AG09319 (cell line): ENCODE data around the gene CRISP3.

Experiments used
- DNase-seq: peaks from one replicate; pipeline ENCODE4 v3.0.0-alpha.2; 2010; ENCODE audit warnings: low read depth; ENCODE audit errors: extremely low read depth
- TF ChIP-seq, protein P1 (sequence below): IDR thresholded peaks from 2 replicates; pipeline ENCODE4 v1.5.1; 2011; ENCODE audit warnings: low read depth, mild to moderate bottlenecking, inconsistent platforms, low read length, moderate library complexity

Gene CRISP3

DNA sequence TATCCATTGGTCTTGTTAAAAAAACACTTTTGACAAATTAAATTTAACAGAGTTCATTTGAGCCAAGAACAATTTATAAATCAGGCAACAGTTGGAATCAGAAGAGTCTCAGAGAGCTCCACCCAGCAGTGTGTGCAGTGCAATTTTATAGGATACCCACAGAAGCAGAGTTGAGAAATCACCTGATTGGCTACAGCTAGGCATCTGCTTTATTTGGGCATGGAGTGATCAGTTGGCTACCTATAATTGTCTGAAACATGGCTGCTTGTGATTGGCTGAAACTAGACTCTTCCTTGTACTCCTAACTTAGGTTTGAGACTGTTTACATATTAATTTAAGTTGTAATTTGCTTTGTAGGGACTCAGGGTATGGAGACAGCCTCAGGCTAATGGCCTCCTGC is 30.9 kb upstream of the CRISP3 start:
- no peak for DNase-seq
- TF ChIP-seq, protein P1, sequence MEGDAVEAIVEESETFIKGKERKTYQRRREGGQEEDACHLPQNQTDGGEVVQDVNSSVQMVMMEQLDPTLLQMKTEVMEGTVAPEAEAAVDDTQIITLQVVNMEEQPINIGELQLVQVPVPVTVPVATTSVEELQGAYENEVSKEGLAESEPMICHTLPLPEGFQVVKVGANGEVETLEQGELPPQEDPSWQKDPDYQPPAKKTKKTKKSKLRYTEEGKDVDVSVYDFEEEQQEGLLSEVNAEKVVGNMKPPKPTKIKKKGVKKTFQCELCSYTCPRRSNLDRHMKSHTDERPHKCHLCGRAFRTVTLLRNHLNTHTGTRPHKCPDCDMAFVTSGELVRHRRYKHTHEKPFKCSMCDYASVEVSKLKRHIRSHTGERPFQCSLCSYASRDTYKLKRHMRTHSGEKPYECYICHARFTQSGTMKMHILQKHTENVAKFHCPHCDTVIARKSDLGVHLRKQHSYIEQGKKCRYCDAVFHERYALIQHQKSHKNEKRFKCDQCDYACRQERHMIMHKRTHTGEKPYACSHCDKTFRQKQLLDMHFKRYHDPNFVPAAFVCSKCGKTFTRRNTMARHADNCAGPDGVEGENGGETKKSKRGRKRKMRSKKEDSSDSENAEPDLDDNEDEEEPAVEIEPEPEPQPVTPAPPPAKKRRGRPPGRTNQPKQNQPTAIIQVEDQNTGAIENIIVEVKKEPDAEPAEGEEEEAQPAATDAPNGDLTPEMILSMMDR = no peak

DNA sequence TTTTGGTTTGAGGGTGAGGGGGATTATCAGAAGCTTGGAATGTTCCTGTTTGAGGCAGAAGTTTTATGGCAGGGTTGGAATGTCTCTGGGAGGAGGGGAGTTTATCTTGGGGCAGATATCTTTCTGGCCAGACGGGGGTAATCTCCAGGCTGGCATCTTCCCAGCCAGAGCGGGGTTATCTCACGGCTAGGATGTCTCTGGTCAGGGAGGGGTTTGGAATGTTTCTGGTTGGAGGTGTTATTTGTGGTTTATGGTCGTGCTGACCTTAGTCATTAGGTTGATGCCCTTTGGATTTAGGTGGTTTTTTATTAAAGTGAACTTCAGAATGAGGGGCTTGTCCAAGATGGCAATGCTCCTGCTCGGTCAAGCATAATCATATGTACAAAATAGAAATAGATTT is 28.1 kb upstream of the CRISP3 start:
- TF ChIP-seq, protein P1 = no peak
- DNase-seq = no peak

DNA sequence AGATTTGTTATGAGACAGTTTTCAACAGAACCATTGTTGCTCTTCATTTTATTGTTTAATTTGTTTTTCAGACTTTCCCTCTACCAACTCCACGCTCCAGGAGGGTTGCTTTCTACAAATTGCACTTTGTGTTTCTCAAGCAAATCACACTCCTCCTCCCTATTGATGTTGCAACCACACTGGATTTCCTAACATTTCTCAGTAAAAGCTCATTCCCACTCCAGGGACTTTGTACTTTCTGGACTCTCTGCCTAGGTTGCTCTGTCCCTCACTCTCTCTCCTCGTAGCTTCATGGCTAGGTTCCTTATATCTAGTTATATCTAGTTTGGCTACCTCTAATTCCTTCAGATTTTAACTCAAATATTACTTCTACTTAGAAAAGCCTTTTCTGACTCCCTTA is 22.6 kb upstream of the CRISP3 start:
- no peak for DNase-seq
- TF ChIP-seq, protein P1 = no peak

DNA sequence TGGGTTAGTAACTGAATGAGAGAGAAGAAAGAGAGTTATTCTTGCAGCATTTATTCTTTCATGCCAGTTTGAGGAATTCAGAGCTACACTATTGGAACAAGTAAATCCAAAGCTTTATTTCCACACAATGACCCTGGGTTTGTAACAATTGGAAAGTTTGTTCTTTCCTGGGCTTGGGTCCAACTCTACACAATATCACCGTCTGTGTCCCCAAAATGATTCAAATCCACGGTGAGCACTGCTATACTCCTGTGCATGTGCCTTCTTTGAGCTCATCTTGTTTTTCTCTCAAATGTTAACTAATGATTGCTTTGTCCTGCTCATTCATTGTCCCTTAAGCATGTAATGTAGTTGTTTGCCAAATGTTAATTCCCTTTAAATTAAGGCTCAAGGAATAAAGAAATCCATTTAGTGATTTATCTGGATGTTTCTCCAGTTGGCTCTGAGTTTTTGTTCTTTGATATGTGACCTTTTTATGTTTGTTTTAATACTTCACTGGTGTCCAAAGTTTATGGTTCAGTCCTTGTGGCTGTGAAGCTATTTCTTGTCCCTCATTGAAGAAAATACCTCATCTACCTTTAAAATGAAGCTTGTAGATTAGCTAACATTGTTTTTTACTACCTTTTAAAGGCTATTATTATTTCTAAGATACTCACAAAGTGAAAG is 20.5 kb upstream of the CRISP3 start:
- TF ChIP-seq, protein P1 = no peak
- DNase-seq = no peak

DNA sequence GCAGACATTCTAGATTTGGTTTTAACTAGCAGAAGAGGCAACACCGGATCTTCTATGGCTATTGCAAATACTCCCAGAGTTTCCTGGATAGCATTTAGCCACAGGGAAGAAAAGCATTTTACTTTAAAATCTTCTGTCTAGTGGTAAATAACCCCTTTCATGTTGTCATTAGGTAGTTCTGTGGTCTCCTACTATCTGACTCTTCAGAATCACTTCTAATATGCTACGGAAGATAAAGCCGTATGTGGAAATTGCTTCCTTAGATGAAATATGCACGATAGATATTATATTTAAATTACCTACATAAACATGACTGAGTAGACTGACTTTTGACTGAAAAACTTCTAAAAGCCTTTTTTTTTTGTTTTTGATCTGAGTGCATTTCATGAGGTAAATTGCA is 759 bp downstream of the CRISP3 start:
- DNase-seq = no peak
- TF ChIP-seq, protein P1 = no peak

DNA sequence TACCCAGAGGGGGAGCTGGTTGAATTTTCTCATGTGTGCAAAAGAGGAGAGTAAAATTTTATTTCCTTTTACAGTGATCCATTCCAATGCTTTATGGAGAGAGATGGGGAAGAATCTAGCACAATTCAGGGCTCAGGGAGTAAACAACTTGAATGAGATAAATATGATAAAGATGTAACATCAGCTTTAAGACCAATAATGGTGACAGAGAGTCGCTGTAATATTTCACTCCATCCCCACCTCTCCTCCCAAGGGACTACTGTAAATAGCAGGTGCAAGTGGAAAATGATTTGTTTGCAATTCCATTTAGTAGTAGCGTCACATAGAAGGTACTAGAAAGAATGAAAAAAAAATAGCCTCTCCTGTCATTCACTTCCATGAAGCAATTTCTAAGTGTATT is 4.8 kb downstream of the CRISP3 start:
- TF ChIP-seq, protein P1 = no peak
- DNase-seq = no peak

DNA sequence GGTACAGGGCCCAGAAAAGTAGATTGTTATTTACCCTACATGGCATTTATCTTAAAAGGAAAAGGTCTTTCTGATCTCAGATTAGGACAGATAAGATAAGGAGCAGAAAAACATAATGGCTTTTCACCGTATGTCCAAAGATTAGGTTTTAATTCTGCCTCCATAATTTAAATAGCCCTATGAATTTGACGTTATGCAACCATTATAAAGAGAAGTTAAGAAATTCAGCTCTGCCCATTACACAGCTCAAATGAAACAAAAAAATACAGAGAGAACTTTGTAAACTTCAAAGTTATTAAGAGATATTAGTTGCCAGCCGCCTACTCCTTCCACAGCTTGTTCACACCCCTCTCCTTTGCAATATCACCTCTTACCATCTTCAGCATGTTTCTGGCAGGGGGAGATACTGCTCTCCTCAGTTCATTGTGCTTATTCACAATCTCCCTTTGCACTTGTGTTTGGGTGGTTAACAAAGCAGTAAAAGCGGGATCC is 8.1 kb downstream of the CRISP3 start:
- DNase-seq = no peak
- TF ChIP-seq, protein P1 = no peak
